Chondrocyte (in vitro differentiated cells): Measurements from ENCODE around the gene DLX3. TPM values are rescaled to one million over a fixed set of nuclear protein-coding genes. Genes with fewer than 3 reads are reported as not detected.

ENCODE experiments used
- DNase-seq: peaks from one replicate; pipeline ENCODE4 v3.0.0; 2021; ENCODE audit warnings: mixed read lengths, low spot score
- H3K27ac Mint-ChIP-seq: one replicate; pipeline ENCODE4 v1.8.0; 2021; ENCODE audit warnings: mild to moderate bottlenecking, moderate library complexity, mixed read lengths; ENCODE audit not compliant: unreplicated experiment
- H3K27me3 Mint-ChIP-seq: 2 replicates; pipeline ENCODE4 v1.8.0; 2021; ENCODE audit warnings: low read depth, mixed read lengths
- H3K36me3 Mint-ChIP-seq: 2 replicates; pipeline ENCODE4 v1.8.0; 2021; ENCODE audit warnings: low read depth, mixed read lengths
- H3K4me1 Mint-ChIP-seq: 2 replicates; pipeline ENCODE4 v1.8.0; 2021; ENCODE audit warnings: low read depth, mild to moderate bottlenecking, mixed read lengths
- H3K4me3 Mint-ChIP-seq: one replicate; pipeline ENCODE4 v1.8.0; 2021; ENCODE audit warnings: mild to moderate bottlenecking, moderate library complexity, mixed read lengths; ENCODE audit not compliant: unreplicated experiment
- H3K9me3 Mint-ChIP-seq: 2 replicates; pipeline ENCODE4 v1.8.0; 2021; ENCODE audit warnings: low read depth, mixed read lengths
- CTCF ChIP-seq: fragments of 200-600 bp; sonication (generic); IDR thresholded peaks from 2 replicates; pipeline ENCODE4 v1.5.0; 2021; ENCODE audit warnings: antibody characterized with exemption, mild to moderate bottlenecking, moderate library complexity
- total RNA-seq: library from RNA; stranded (reverse); gene quantifications from 3 replicates; pipeline ENCODE4 v1.2.1, GENCODE V29; 2021

DLX3 gene
- total RNA-seq, 1 donor from 2014 or later, result 0.10 TPM

GRCh38 chr17:49967621-49968404, 27.2 kb downstream of the DLX3 start:
- TF ChIP-seq CTCF, result no peak
- Mint-ChIP-seq H3K4me1 (peaks cover 41% of the 10 kb centered on the region), H3K9me3 (no peaks in the 10 kb centered on the region), H3K36me3 (peaks cover 4% of the 10 kb centered on the region), H3K4me3 (peak overlapping the region; percentile 50), H3K27me3 (peaks cover 87% of the 10 kb centered on the region), H3K27ac (no peak overlapping the region)
- DNase-seq, result no peak

GRCh38 chr17:49967205-49967604, 27.8 kb downstream of the DLX3 start:
- peaks cover 37% of the 10 kb centered on the region for H3K4me1 Mint-ChIP-seq
- no peak for DNase-seq
- H3K27ac Mint-ChIP-seq, result no peak overlapping the region
- H3K9me3 Mint-ChIP-seq, result no peaks in the 10 kb centered on the region
- H3K36me3 Mint-ChIP-seq, result peaks cover 4% of the 10 kb centered on the region
- no peak overlapping the region for H3K4me3 Mint-ChIP-seq
- TF ChIP-seq CTCF, result no peak
- H3K27me3 Mint-ChIP-seq, result peaks cover 89% of the 10 kb centered on the region

GRCh38 chr17:49966767-49967166, 28.3 kb downstream of the DLX3 start:
- no peak for DNase-seq
- no peak overlapping the region for H3K4me3 Mint-ChIP-seq
- H3K36me3 Mint-ChIP-seq, result peaks cover 4% of the 10 kb centered on the region
- peaks cover 34% of the 10 kb centered on the region for H3K4me1 Mint-ChIP-seq
- TF ChIP-seq CTCF, result no peak
- no peak overlapping the region for H3K27ac Mint-ChIP-seq
- H3K9me3 Mint-ChIP-seq, result no peaks in the 10 kb centered on the region
- peaks cover 88% of the 10 kb centered on the region for H3K27me3 Mint-ChIP-seq

GRCh38 chr17:49965524-49965909, 29.5 kb downstream of the DLX3 start:
- H3K27ac Mint-ChIP-seq, result no peak overlapping the region
- no peak for DNase-seq
- no peak overlapping the region for H3K4me3 Mint-ChIP-seq
- peaks cover 4% of the 10 kb centered on the region for H3K36me3 Mint-ChIP-seq
- H3K27me3 Mint-ChIP-seq, result peaks cover 81% of the 10 kb centered on the region
- peaks cover 26% of the 10 kb centered on the region for H3K4me1 Mint-ChIP-seq
- TF ChIP-seq CTCF, result no peak
- no peaks in the 10 kb centered on the region for H3K9me3 Mint-ChIP-seq

- Mint-ChIP-seq H3K27ac (no peak overlapping the region), H3K36me3 (peaks cover 4% of the 10 kb centered on the region), H3K27me3 (peaks cover 75% of the 10 kb centered on the region), H3K9me3 (no peaks in the 10 kb centered on the region), H3K4me3 (no peak overlapping the region), H3K4me1 (peaks cover 26% of the 10 kb centered on the region)
- DNase-seq, result no peak
- TF ChIP-seq CTCF, result no peak
Measured at GRCh38 chr17:49964769-49965523, 30.1 kb downstream of the DLX3 start.
